ENCODE measurements around the gene XRCC3.
"Not testable (repeated sequence)": the region's sequence is repeated elsewhere in the genome, so short reads cannot be mapped to it uniquely, and the experiment has no call there.

XRCC3 gene

DNA sequence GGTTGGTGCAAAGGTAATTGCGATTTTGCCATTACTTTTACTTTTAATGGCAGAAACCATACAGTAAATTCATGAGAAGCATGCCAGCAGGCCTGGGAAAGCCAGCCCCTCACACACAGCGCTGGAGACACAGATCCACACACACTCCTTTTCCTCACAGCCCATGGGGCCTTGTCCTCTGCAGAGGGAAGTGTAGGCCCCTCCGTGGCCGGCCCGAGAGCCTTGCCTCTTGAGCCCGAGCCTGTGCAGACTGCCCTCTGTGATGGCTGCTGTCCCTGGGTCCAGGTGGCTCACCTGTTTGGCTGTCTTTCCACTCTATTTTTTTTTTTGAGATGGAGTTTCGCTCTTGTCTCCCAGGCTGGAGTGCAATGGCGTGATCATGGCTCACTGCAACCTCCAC lies 39.3 kb downstream of the XRCC3 start:
- in situ Hi-C loops (cut with MboI; ENCODE audit: low sequenced_read_pairs) = no loop called here

DNA sequence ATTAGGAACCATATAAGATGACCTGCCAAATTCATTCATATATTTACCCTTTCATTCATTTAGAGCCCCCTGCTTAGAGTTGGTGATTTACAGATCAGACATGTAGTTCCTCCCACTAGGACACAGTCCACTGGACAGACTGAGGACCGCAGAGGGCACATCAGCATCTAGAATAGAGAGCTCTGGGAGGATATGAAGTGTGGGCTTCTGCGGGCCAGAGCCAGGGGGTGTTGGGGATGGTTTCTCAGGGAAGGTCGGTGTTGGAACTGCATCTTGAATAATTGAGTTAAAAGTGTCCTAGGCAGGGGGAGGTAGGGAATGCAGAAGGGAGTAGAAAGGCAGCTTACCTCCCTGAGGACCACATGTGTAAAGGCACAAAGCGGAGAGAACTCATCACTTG lies 43.3 kb downstream of the XRCC3 start:
- in situ Hi-C loops (cut with MboI; ENCODE audit: low sequenced_read_pairs) = no loop called here

- in situ Hi-C loops (cut with MboI; ENCODE audit: low sequenced_read_pairs) = no loop called here
Observed at GRCh38 chr14:103669370-103669769, 45.9 kb downstream of the XRCC3 start.

DNA sequence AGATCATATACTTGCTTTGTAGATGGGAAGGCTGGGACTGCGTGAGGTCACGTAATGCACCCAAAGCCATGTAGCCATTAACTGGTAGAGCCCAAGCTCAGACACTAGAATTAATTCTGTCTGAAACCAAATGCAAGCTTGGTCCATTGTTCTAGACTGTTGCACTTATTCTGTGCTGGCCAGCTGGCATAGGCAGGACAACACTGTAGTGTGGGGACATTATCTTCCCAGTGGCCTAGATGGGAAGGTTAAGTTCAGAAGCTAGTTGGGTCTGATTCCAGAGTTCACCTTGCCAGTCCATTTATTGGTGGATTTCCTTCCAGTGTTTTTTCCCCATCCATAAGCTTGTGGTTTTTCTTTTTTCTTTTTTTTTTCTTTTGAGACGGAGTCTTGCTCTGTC lies 47.1 kb downstream of the XRCC3 start:
- in situ Hi-C loops (cut with MboI; ENCODE audit: low sequenced_read_pairs) = no loop called here

DNA sequence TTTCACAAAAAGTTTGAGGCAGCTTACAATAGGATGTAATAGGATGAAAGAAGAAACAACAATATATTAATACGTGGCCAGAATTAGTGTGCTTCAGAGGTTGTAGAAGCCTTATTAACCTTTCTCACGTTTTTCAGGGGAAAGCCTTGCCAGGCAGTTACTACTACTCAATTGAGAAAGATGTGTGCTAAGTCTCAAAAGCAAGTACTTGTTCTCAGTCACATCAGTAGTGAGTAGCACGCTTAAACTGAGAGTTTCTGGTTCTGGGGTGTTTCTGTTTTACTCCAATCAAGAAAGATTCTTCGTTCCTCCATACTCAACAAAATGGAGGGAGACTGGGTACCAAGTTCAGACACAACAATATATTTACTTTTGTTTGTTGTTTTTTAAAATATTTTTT lies 47.6 kb downstream of the XRCC3 start:
- in situ Hi-C loops (cut with MboI; ENCODE audit: low sequenced_read_pairs) = no loop called here

GRCh38 chr14:103663506-103663905 lies 51.7 kb downstream of the XRCC3 start:
- in situ Hi-C loops (cut with MboI; ENCODE audit: low sequenced_read_pairs) = no loop called here

- in situ Hi-C loops (cut with MboI; ENCODE audit: low sequenced_read_pairs) = no loop called here
Observed at GRCh38 chr14:103662591-103662990, 52.7 kb downstream of the XRCC3 start.

- in situ Hi-C loops (cut with MboI; ENCODE audit: low sequenced_read_pairs) = no loop called here
Observed at GRCh38 chr14:103662029-103662428, 53.2 kb downstream of the XRCC3 start.

DNA sequence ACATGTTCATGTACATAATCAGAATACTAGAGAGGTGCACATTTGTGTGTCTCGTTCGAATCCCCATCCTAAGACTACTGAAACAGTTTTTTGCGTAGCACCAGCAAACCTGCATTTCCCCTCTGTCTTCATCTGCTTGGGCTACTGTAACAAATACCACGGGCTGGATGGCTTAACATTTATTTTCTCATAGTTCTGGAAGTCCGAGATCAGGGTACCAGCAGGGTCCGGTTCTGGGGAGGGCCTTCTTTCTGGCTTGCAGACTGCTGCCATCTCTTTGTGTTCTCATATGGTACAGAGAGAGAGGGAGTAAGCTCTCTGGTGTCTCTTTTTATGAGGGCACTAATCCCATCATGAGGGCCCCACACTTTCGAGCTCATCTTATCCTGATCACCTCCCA lies 55.6 kb downstream of the XRCC3 start:
- in situ Hi-C loops (cut with MboI; ENCODE audit: low sequenced_read_pairs) = no loop called here

DNA sequence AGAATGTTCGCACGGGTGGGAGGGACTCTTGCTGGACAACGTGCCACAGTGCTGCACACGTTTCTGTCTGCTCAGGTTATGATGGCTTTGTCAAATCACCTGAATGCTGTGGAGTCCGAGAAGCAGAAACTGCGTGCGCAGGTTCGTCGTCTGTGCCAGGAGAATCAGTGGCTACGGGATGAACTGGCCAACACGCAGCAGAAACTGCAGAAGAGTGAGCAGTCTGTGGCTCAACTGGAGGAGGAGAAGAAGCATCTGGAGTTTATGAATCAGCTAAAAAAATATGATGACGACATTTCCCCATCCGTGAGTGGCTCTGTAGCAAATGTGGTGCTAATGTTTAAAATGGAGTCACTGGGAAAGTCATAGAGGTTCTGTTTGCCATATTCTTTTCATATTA lies 57.8 kb downstream of the XRCC3 start:
- in situ Hi-C loops (cut with MboI; ENCODE audit: low sequenced_read_pairs) = no loop called here

GRCh38 chr14:103656756-103657133 lies 58.5 kb downstream of the XRCC3 start:
- in situ Hi-C loops (cut with MboI; ENCODE audit: low sequenced_read_pairs) = no loop called here

- in situ Hi-C loops (cut with MboI; ENCODE audit: low sequenced_read_pairs) = no loop called here
Observed at GRCh38 chr14:103656031-103656755, 59.1 kb downstream of the XRCC3 start.

GRCh38 chr14:103654619-103655018 lies 60.6 kb downstream of the XRCC3 start:
- in situ Hi-C loops (cut with MboI; ENCODE audit: low sequenced_read_pairs) = no loop called here

DNA sequence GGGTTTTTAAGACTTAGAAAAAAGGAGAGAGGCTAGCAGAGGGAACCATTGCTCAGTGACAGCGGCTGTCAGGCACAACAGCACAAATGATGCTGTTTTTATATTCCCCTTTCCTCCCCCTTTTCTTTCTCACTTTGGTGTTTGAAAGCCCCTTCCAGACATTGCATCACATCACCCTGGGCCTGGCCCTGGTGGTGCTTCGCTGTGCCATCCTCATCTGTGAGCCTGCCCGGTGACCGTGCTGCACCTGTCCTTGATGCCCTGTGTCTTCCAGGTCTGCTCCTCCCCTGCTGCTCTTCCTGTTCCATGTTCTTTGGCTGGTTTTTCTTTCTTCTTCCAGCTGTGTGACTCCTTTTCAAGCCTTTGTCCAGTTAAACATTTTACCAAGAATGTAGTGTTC lies 61.4 kb downstream of the XRCC3 start:
- in situ Hi-C loops (cut with MboI; ENCODE audit: low sequenced_read_pairs) = no loop called here

DNA sequence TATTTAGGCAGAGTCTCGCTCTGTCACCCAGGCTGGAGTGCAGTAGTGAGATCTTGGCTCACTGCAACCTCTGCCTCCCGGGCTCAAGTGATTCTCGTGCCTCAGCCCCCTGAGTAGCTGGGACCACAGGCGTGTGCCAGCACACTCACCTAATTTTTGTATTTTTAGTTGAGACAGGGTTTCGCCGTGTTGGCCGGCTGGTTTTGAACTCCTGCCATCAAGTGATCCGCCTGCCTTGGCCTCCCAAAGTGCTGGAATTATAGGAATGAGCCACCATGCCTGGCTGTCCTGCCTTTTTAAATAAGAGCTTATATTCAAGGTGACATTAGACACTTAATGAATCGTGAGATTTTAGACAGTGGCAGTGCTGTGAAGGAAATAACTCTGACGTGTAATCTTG lies 61.9 kb downstream of the XRCC3 start:
- in situ Hi-C loops (cut with MboI; ENCODE audit: low sequenced_read_pairs) = not testable (repeated sequence)

- in situ Hi-C loops (cut with MboI; ENCODE audit: low sequenced_read_pairs) = no loop called here
Observed at GRCh38 chr14:103652806-103653205, 62.4 kb downstream of the XRCC3 start.

DNA sequence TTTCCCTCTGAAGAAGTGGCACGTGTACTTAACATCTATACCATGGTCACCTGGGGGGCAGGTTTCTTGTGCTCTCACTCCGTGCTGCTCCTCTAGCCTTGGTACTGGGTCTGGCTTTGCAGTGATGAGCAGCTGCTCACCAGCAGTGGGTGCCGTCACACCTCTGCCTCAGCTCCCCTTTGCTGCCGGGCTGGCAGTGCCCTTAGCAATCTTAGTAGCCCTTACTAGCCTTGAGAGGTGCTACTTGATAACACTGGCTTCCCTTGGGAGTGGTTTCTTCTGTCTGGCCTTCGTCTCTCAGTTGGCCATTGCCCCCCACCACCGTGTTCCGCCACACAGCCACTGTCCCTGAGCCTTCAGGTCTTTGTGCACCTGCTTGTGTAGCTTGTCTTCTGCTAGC lies 63.7 kb downstream of the XRCC3 start:
- in situ Hi-C loops (cut with MboI; ENCODE audit: low sequenced_read_pairs) = no loop called here

DNA sequence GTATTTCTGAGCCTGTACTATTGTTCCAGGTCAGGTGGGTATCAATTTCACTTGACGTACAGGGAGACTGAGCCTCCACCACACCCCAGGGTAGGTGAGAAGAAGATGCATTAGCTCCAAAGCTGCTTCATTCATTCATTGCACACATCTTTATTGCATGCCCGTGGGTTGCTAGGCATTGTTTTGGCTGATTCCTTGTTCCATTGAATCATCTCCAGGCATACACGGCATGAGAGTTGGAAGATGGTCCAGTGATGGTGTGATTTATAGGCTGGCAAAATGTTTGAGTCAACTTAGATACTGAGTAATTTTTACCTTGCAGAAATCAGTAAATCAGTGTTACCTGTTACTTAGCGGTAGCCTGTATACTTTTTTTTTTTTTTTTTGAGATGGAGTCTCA lies 65.0 kb downstream of the XRCC3 start:
- in situ Hi-C loops (cut with MboI; ENCODE audit: low sequenced_read_pairs) = no loop called here

DNA sequence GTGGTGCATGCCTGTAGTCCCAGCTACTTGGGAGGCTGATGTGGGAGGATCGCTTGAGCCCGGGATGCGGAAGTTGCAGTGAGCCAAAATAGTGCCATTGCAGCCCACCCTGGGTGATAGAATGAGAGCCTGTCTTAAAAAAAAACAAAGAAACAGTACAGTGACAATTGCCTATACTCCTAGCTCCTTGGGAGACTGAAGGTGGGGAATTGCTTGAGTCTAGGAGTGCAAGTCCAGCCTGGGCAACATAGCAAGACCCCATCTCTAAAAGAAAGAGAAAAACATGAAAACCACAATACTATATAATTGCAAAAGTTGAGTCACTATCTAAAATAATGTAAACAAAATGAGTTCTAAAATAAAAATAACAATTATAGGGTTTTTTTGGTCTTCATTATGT lies 66.2 kb downstream of the XRCC3 start:
- in situ Hi-C loops (cut with MboI; ENCODE audit: low sequenced_read_pairs) = no loop called here
